Hepatocyte (in vitro differentiated cells): ENCODE data around the gene RAF1.

ENCODE experiments used
- CTCF ChIP-seq: fragments of 200-600 bp; sonication (generic); IDR thresholded peaks from 2 replicates; pipeline ENCODE4 v1.5.1; 2016; ENCODE audit warnings: antibody characterized with exemption, mild to moderate bottlenecking; ENCODE audit not compliant: poor library complexity
- EZH2 ChIP-seq: fragments of 200-600 bp; sonication (generic); IDR thresholded peaks from 2 replicates; pipeline ENCODE4 v1.6.1; 2016; ENCODE audit warnings: antibody characterized with exemption, mild to moderate bottlenecking, borderline replicate concordance
- EZH2phosphoT487 ChIP-seq: fragments of 200-600 bp; sonication (generic); IDR thresholded peaks from one replicate; pipeline ENCODE4 v1.6.1; 2018; ENCODE audit warnings: antibody characterized with exemption, mild to moderate bottlenecking, low read depth, moderate library complexity; ENCODE audit not compliant: unreplicated experiment, severe bottlenecking

GRCh38 chr3:12553921-12554391, 110.0 kb downstream of the RAF1 start:
- no peak for TF ChIP-seq CTCF
- TF ChIP-seq EZH2 = no peak
- TF ChIP-seq EZH2phosphoT487 = no peak
